Kidney (tissue), 14 donors: ENCODE data around the gene AFDN. TPM values are rescaled to one million over a fixed set of nuclear protein-coding genes. Genes with fewer than 3 reads are reported as not detected.

ENCODE experiments used
- DNase-seq, 5 donors: peaks; one replicate each; pipeline ENCODE4 v3.0.0-alpha.2; 2013 to 2020
- FAIRE-seq: peaks from 2 replicates; lab custom pipeline; 2012; peaks lifted over from hg19 to GRCh38; lab: Jason Lieb, UNC
- H3K27ac ChIP-seq, 2 donors: one replicate each; pipeline ENCODE4 v1.7.0; 2013; ENCODE audit warnings: low read depth in 2 of 2, low read length in 2 of 2, inconsistent platforms in 1 of 2
- H3K27me3 ChIP-seq: one replicate; pipeline ENCODE4 v1.7.1; 2013; ENCODE audit warnings: low read length, inconsistent platforms; ENCODE audit not compliant: control insufficient read depth, insufficient read depth
- H3K36me3 ChIP-seq, 3 donors: one replicate each; pipeline versions ENCODE4 v1.7.0 to v1.7.1; 2013; ENCODE audit warnings: low read length in 3 of 3, control low read depth in 1 of 3, inconsistent platforms in 1 of 3; ENCODE audit not compliant: insufficient read depth in 3 of 3, control insufficient read depth in 2 of 3
- H3K4me1 ChIP-seq, 3 donors: one replicate each; pipeline versions ENCODE4 v1.7.0 to v1.7.1; 2013; ENCODE audit warnings: low read length in 3 of 3, inconsistent platforms in 1 of 3, low read depth in 1 of 3; ENCODE audit not compliant: control insufficient read depth in 2 of 3, insufficient read depth in 2 of 3
- H3K4me3 ChIP-seq, 3 donors: one replicate each; pipeline versions ENCODE4 v1.7.0 to v1.8.1; 2013; ENCODE audit warnings: low read length in 3 of 3, control low read depth in 1 of 3, inconsistent platforms in 1 of 3
- H3K9ac ChIP-seq, 3 donors: one replicate each; pipeline versions ENCODE4 v1.7.0 to v1.7.1; 2013; ENCODE audit warnings: low read length in 3 of 3, control low read depth in 1 of 3, inconsistent platforms in 1 of 3
- H3K9me3 ChIP-seq, 3 donors: one replicate each; pipeline versions ENCODE4 v1.7.0 to v1.7.1; 2013; ENCODE audit warnings: low read length in 3 of 3, control low read depth in 1 of 3, inconsistent platforms in 1 of 3; ENCODE audit not compliant: control insufficient read depth in 2 of 3, insufficient read depth in 1 of 3
- intact Hi-C: fragments of 100-400 bp; cut with DNase I; formaldehyde crosslinking; loops from one replicate; pipeline ENCODE4 v1.11.1; 2022
- polyA plus RNA-seq: library from polyadenylated mRNA; stranded (reverse); fragments of 350-450 nt; fragmentation: Illumina TruSeq; extraction: RNeasy Lipid Tissue Mini Kit (QIAGEN cat#74804); gene quantifications from one replicate; pipeline ENCODE4 v1.2.3, GENCODE V29; 2014; ENCODE audit warnings: low read depth, low replicate concordance; ENCODE audit not compliant: insufficient read depth
- total RNA-seq: library from RNA; stranded (reverse); fragmentation: NEBNext Ultra II Directional; extraction: Animal tissue kit (Norgen Biotek cat#: 25700); gene quantifications from one replicate; pipeline ENCODE4 v1.2.1, GENCODE V29; 2021
- TF ChIP-seq, protein P1 (sequence below): IDR thresholded peaks from 3 replicates; pipeline ENCODE4 v1.5.1; 2012; ENCODE audit warnings: mild to moderate bottlenecking, moderate library complexity, borderline replicate concordance; ENCODE audit not compliant: insufficient read depth; ENCODE audit errors: extremely low read depth
- donor health status: control.
- donor health status: control.
- donor health status: control.
- donor health status: control.
- donor health status: control.
- donor health status: DM: yes; HTN: yes; CAD: no.
- donor health status: Normal renal cell carcinoma (clear cell type).

Gene AFDN
- total and polyA plus RNA-seq, 2 donors from 2014 or later: 21.5 to 175 TPM

DNA sequence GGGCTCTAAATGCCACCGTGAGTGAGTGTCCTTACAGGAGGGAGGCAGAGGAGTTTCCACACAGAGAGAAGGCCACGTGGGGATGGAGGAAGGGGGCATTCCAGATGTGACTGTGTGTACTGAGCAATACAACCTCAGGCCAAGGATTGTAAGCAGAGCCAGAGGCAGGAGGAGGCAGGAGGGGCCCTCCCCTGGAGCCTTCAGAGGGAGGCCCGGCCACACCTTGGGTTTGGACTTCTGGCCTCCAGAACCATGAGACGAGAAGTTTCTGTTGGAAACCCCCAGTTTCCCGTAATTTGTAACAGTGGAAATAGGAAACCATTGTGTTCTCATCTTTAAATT lies 161.4 kb downstream of the AFDN start:
- no peak overlapping the region for H3K9ac ChIP-seq
- H3K27me3 ChIP-seq: no peaks in the 10 kb centered on the region
- H3K27ac ChIP-seq: no peak overlapping the region
- no peaks in the 10 kb centered on the region for H3K4me1 ChIP-seq
- no peaks in the 10 kb centered on the region for H3K9me3 ChIP-seq
- intact Hi-C loops: no loop called here
- DNase-seq (no peak), FAIRE-seq (no peak)
- H3K36me3 ChIP-seq: no peaks in the 10 kb centered on the region
- TF ChIP-seq, protein P1, sequence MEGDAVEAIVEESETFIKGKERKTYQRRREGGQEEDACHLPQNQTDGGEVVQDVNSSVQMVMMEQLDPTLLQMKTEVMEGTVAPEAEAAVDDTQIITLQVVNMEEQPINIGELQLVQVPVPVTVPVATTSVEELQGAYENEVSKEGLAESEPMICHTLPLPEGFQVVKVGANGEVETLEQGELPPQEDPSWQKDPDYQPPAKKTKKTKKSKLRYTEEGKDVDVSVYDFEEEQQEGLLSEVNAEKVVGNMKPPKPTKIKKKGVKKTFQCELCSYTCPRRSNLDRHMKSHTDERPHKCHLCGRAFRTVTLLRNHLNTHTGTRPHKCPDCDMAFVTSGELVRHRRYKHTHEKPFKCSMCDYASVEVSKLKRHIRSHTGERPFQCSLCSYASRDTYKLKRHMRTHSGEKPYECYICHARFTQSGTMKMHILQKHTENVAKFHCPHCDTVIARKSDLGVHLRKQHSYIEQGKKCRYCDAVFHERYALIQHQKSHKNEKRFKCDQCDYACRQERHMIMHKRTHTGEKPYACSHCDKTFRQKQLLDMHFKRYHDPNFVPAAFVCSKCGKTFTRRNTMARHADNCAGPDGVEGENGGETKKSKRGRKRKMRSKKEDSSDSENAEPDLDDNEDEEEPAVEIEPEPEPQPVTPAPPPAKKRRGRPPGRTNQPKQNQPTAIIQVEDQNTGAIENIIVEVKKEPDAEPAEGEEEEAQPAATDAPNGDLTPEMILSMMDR: no peak
- H3K4me3 ChIP-seq: no peak overlapping the region

DNA sequence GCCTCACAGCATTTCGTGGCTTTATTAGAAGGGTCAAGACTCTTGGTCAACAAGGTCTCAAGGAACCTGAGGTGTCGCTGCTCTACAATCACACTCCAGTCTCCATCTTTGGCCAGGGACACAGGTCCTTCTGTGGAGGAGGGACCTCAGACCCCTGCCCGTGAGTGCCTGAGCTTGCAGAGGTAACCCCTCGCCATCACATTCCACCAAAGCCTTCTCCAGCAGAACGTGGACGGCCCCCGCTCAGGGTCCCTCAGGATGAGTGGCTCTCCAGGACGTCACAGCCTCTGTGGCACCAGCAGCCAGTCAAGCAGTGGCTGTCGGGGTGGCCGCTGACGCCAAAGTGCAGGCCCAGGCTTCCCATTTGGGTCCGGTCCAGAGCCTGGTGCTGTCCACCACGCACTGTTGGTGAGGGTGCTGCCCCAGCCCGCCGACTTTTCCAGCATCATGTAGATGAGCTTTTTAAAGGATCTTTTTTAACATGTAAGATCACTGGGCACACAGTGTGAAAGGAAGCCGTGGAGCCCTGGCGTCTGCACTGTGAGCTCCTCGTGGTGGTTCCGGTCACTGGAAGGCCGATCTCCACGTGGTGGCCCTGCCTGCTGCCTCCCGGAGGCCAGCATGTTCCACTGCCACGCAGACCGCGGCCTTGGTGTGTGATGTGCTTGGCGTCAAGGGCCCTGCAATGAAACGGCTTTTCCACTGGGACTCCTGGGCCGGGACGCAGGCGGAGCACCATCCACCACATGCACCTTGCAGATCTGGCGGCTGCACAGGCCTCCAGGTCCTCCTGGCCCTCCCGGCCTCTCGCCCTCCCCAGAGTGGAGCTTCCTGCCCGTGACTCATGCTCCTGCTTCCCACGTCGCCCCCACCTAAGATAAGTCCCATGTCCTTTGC lies 162.5 kb downstream of the AFDN start:
- Histone ChIP-seq H3K9me3 (no peaks in the 10 kb centered on the region), H3K4me3 (no peak overlapping the region), H3K27ac (no peak overlapping the region), H3K27me3 (no peaks in the 10 kb centered on the region), H3K9ac (no peak overlapping the region), H3K36me3 (no peaks in the 10 kb centered on the region), H3K4me1 (no peaks in the 10 kb centered on the region)
- TF ChIP-seq, protein P1: no peak
- FAIRE-seq: no peak
- intact Hi-C loops: no loop called here
- DNase-seq: no peak

DNA sequence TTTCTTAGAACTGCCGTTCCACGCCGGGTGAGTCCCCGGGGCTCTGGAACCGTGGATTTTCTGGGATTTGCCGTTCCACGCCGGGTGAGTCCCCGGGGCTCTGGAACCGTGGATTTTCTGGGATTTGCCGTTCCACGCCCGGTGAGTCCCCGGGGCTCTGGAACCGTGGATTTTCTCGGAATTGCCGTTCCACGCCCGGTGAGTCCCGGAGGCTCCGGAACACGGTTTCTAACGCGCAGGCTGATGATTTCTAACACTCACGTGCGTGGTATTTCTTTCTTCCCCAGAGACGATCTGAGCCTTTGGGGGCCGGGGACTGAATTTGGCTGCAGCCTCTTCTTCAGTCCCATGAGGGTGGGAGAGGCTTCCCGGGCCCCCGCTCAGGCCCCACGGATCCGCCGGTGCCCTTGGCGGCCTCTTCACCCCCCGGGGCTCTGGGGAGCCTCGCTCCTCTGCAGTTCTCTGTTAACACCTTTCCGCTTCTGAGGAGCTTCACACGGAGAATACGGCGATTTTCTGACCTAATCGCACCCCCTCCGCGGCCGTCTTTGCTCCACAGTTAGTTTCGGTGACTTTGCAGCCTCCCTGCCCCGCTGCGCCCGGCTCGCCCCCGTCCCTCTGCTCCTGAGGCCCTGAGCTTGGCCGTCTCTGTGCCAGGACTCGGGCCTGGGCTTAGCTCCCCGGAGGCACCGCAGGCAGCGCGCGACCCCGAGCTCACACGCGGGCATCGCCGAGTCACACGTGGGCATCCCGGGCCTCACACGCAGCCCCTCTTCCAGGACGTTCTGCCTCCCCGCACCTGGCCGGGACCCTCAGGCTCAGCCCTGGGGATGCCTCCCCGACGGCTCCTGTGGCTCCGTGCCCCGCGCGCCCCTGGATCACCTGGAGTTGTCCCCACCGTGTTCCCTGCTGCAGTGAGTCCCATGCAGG lies 163.6 kb downstream of the AFDN start:
- H3K27ac ChIP-seq: no peak overlapping the region
- H3K27me3 ChIP-seq: no peaks in the 10 kb centered on the region
- no peaks in the 10 kb centered on the region for H3K36me3 ChIP-seq
- H3K9ac ChIP-seq: no peak overlapping the region
- no peak overlapping the region for H3K4me3 ChIP-seq
- no peak for FAIRE-seq
- TF ChIP-seq, protein P1: no peak
- intact Hi-C loops: no loop called here
- no peak for DNase-seq
- no peaks in the 10 kb centered on the region for H3K9me3 ChIP-seq
- no peaks in the 10 kb centered on the region for H3K4me1 ChIP-seq
